Measurements from ENCODE around the gene PRR5.

The PRR5 gene

GRCh38 chr22:44760476-44760875, 58.5 kb downstream of the PRR5 start:
- DNase-seq (ENCODE audit: low read depth), result no peak
- no peak overlapping the region for H3K4me3 ChIP-seq (ENCODE audit: low read depth, low read length)
- no peak for TF ChIP-seq CTCF (IDR thresholded peaks at IDR 0.05; ENCODE audit: low read depth, low read length, missing control alignments)

GRCh38 chr22:44761025-44761424, 59.0 kb downstream of the PRR5 start:
- DNase-seq (ENCODE audit: low read depth), result no peak
- H3K4me3 ChIP-seq (ENCODE audit: low read depth, low read length), result no peak overlapping the region
- no peak for TF ChIP-seq CTCF (IDR thresholded peaks at IDR 0.05; ENCODE audit: low read depth, low read length, missing control alignments)

GRCh38 chr22:44764373-44764772, 62.4 kb downstream of the PRR5 start:
- DNase-seq (ENCODE audit: low read depth), result no peak
- no peak for TF ChIP-seq CTCF (IDR thresholded peaks at IDR 0.05; ENCODE audit: low read depth, low read length, missing control alignments)
- no peak overlapping the region for H3K4me3 ChIP-seq (ENCODE audit: low read depth, low read length)

DNA sequence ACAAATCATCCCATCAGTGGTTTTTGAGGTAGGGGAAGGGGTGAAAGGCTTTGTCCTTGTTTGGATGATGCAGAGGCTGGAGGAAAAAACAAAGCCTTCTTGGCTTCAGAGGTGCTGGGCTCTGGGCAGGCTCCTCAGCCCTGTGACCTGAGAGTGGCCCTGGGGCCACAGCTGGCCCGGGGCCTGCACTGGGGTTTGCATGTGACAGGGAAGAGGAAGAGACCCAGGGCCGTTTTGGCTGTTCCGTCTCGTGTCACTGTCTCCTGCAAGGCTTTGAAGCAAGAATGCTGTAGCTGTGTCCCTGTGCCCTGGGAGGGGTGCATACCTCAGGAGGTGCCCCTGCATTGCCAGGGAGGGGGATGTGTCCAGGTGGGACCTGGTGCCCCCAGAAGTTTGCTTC, 63.0 kb downstream of the PRR5 start:
- H3K4me3 ChIP-seq (ENCODE audit: low read depth, low read length), result no peak overlapping the region
- no peak for TF ChIP-seq CTCF (IDR thresholded peaks at IDR 0.05; ENCODE audit: low read depth, low read length, missing control alignments)
- no peak for DNase-seq (ENCODE audit: low read depth)

- DNase-seq (ENCODE audit: low read depth), result no peak
- no peak overlapping the region for H3K4me3 ChIP-seq (ENCODE audit: low read depth, low read length)
- no peak for TF ChIP-seq CTCF (IDR thresholded peaks at IDR 0.05; ENCODE audit: low read depth, low read length, missing control alignments)
These were observed 63.7 kb downstream of the PRR5 start for GRCh38 chr22:44765571-44766285.

DNA sequence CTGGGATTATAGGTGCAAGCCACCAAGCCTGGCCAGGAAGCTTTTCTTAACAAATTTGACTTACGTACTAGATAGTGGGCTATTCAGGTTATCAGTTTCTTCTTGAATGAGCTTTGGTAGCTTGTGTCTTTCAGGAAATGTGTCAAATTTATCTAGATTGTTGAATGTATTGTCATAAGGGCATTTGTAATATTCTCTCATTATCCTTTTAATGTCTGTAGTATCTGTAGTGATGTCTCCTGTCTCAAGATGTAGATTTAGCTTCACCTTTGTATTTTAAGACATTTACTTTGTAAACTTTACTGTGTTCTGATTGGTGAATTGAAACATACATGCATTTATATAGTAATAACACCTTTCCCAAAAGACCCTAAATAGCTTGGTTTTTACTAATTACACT, 71.1 kb downstream of the PRR5 start:
- no peak for TF ChIP-seq CTCF (IDR thresholded peaks at IDR 0.05; ENCODE audit: low read depth, low read length, missing control alignments)
- H3K4me3 ChIP-seq (ENCODE audit: low read depth, low read length), result no peak overlapping the region
- DNase-seq (ENCODE audit: low read depth), result no peak

DNA sequence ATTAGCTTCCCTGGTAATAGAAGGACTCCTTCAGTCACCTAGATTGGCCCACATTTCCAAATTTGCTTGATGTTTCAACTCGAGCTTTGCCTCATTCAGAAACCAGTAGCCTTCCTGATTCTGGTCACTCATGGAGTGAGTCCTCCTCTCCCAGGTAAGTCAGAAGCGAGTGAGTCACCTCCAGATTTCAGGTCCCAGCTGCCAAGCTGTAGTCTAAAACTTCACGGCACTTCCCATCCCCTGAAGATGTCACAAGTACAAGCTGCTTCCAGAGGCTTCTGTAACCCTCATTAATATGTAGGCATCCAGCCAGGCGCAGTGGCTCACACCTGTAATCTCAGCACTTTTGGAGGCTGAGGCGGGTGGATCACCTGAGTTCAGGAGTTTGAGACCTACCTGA, 73.9 kb downstream of the PRR5 start:
- no peak for DNase-seq (ENCODE audit: low read depth)
- no peak for TF ChIP-seq CTCF (IDR thresholded peaks at IDR 0.05; ENCODE audit: low read depth, low read length, missing control alignments)

More for the DNA sequence above, 73.9 kb downstream of the PRR5 start:
- no peak overlapping the region for H3K4me3 ChIP-seq (ENCODE audit: low read depth, low read length)
